HCEC 1CT (cell line): ENCODE measurements around the gene NOD2.
A peak's percentile ranks its signal among the peaks of the same experiment; 100 is the strongest.

Experiments used
- DNase-seq: peaks from one replicate; pipeline ENCODE4 v3.0.0-alpha.2; 2017

The NOD2 gene

GRCh38 chr16:50695017-50696000 is 1.9 kb downstream of the NOD2 start:
- no peak for DNase-seq

GRCh38 chr16:50696126-50696525 is 2.7 kb downstream of the NOD2 start:
- no peak for DNase-seq

- peak; percentile 15 for DNase-seq
Observed at GRCh38 chr16:50696575-50697420, 3.4 kb downstream of the NOD2 start.

- no peak for DNase-seq
Observed at GRCh38 chr16:50697421-50697715, 4.0 kb downstream of the NOD2 start.

DNA sequence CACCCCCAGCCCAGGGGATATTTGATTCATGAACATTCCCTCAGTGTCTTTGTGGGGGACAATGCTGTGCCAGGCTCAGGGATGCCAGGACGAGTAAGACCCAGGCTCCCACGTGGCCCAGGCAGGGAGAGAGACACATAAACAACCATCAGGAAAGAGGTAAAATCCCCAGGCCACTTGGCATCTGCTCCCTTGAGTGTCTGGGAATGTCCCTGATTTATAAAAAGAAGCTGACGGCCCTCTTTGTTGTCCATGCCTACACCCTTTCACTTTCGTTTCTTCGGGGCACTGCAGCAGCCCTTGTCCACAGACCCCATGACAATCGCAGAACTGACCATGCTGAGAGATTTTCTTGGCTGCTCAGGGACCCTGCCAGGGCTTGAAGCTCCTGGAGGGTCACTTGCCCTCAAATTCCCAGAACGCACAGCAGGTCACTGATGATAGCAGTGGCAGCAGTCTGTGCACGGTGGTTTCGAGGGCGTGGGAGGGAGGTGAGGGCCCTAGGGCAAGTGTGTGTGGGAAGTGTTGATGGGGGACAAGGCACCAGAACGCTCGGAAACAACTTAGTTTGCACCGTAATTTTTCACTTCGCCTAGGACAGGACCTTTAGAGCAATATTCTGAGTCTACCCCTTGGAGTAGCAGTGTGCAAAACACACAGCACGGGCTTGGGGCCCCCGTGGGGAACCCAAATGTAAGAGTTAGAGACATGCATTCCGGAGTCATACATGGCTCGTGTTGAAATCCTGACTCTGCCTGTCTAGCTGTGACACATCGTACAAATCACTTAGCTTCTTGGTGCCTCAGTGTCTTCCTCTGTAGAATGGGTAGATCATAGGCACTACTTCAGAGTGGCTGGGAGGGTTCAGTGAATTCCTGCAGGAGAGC is 4.7 kb downstream of the NOD2 start:
- peak; percentile 4 for DNase-seq

GRCh38 chr16:50699326-50700159 is 6.1 kb downstream of the NOD2 start:
- peak; percentile 3 for DNase-seq

GRCh38 chr16:50702725-50703124 is 9.3 kb downstream of the NOD2 start:
- DNase-seq, result no peak

- no peak for DNase-seq
Observed at GRCh38 chr16:50704245-50704644, 10.8 kb downstream of the NOD2 start.

DNA sequence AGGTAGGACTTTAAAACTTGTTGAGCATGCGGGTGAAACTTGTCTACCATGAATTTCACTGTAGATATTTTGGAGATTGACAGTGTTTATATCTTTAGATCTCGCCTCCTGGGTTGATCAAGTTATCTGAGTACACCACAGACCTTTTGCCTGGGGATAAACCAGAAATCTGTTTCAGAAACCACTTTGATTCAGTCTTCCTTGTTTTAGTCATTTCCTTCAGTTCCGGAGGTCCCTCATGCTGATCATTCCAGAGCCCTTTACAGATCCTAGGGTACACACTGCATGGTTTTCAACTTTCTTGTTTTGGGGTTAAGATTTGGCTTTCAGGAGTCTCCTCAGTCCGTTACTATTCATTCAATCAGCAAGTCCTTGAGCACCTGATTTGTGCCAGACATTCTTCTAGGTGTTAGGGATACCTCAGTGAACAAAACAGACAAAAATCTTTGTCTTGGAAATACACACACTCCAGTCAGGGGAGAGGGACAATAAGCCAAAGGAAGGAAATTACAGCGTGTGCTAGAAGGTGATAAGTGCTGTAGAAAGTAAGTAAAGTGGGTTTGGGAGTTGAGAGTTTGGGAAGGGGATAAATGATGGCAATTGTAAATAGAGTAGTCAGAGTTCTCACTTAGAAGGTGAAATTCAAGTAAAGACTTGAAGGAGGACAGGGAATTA is 12.2 kb downstream of the NOD2 start:
- DNase-seq, result no peak

DNA sequence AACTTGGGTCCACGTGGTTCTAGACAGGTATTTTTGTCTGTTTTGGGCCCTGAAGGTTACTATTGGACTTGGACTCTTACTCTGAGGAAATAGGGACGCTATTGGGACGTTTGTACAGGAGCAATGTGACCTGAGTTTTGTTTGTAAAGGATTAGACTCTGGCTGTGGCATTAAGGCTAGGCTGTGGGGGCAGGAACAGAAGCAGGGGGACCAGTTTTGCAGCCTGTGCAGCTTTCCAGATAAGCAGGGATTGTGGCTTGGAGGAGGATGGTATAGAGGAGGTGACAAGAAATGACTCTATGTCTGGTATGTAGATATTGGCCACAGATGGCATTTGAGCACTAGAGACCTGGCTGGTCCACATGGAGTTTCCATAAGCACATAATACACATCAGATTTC is 12.8 kb downstream of the NOD2 start:
- no peak for DNase-seq

DNA sequence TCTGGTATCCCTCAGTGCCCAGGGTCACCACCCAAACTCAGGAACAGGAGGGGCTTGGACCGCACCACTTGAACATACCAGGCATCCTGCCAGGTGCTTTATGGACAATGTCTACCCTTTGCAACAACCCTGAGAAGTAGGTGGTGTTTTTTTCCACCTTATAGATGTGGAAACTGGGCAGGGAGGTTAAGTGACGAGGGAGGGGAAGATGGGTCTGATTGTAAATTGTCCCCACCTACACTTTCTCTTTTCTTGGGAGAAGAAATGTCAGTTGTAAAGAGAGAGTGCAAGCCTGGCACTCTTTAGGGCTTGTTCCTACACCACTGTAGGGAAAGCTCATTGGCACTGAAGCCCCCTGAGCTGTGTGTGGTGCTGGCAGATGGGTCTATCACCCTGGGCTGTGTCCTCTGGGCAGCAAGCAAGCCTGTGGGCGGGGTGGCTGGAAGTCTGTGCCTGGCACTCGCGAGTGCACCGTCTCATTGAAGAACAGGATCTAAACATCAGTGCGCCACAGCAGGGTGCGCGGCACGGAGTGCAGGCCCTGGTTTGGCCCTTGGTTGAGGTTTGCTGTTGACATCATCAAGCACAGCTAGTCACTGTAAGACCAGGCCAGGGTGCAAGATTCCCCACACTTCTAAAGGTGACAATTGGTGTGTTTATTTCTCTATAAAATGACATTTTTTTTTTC is 15.1 kb downstream of the NOD2 start:
- no peak for DNase-seq

- no peak for DNase-seq
Observed at GRCh38 chr16:50709061-50709684, 15.8 kb downstream of the NOD2 start.

GRCh38 chr16:50709980-50710379 is 16.6 kb downstream of the NOD2 start:
- no peak for DNase-seq

DNA sequence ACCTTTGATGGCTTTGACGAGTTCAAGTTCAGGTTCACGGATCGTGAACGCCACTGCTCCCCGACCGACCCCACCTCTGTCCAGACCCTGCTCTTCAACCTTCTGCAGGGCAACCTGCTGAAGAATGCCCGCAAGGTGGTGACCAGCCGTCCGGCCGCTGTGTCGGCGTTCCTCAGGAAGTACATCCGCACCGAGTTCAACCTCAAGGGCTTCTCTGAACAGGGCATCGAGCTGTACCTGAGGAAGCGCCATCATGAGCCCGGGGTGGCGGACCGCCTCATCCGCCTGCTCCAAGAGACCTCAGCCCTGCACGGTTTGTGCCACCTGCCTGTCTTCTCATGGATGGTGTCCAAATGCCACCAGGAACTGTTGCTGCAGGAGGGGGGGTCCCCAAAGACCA is 17.6 kb downstream of the NOD2 start:
- DNase-seq, result no peak

GRCh38 chr16:50711862-50712559 is 18.6 kb downstream of the NOD2 start:
- no peak for DNase-seq

DNA sequence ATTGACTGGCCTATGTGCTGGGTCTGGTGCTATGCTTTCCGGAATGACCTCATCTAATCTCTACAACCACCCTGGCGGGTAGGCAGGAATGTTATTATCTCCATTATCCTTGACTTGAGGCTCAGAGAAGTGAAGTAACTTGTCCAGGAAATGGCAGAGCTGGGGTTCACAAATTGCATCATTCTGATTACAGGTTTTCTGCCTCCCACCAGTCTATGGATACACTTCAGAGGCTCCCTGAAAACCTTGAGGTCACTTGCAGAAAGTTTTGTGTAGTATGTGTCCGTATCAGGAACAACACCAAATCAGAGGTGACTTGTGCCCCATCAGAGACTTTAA is 19.1 kb downstream of the NOD2 start:
- no peak for DNase-seq

GRCh38 chr16:50712956-50713355 is 19.6 kb downstream of the NOD2 start:
- DNase-seq, result no peak

GRCh38 chr16:50717091-50717490 is 23.7 kb downstream of the NOD2 start:
- DNase-seq, result no peak

GRCh38 chr16:50717494-50717893 is 24.1 kb downstream of the NOD2 start:
- DNase-seq, result no peak
